ENCODE data around the gene SLC7A6. TPM values are rescaled to one million over a fixed set of nuclear protein-coding genes. Genes with fewer than 3 reads are reported as not detected.

The SLC7A6 gene
- total RNA-seq, 1 donor from 2014 or later: 54.1 TPM

DNA sequence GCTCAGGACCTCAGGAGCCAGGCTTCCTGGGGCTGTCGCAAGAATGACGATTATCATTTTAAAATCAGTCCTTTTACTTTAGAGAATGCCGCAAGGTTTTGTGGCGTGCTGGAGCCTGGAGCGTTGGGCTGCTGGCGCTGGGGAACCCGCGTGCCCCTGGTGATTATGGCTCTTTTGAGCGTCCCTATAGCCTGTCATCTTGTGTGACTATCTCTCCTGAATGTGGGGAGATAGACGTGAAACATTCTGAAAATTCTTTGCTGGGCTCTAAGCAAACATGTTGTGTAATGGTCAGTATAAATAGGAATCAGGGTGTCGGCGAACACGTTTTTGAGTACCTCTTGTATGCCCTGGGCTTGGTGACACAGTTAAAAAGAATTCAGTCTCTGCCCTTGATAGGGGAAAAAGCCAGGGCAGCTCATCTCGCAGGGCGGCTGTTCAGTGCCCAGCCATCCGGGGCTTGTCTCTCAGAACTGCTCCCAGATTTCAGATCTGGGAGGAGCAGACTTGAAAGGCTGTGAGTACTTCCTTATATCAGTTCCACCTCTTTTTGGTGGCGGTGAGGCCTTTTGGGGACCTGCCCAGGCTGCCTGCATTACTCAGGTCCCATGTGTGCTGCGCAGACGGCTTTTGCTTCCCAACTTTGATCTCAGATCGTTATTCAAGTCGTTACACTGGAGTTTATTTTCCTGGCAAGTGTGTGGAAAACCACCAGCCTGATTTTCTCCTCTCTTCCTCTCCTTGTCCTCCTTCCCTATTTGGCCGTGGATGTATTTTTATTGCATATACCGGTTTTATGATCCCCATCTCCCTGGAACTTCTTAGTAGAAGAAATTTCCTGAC, 973 bp downstream of the SLC7A6 start:
- ATAC-seq (ENCODE audit: low read depth) (peak; percentile 10), DNase-seq (no peak)
- intact Hi-C loops (cut with micrococcal nuclease): loop anchor here (1.0 to 2.0 kb wide), 3 partner anchors 10 to 246 kb away; partner anchors contain the start of gene ESRP2
- Mint-ChIP-seq H3K36me3 (ENCODE audit: low read depth) (peaks cover 24% of the 10 kb centered on the region), H3K27ac (peak overlapping the region; percentile 95), H3K4me3 (peak overlapping the region; percentile 96), H3K27me3 (no peaks in the 10 kb centered on the region), H3K4me1 (peaks cover 53% of the 10 kb centered on the region), H3K9me3 (no peaks in the 10 kb centered on the region)
- ChIA-PET CTCF (interaction anchor here (2.5 to 9.0 kb wide), 2 partner anchors 46 to 60 kb away, joined by 30 to 321 read pairs; partner anchors contain the start of genes PRMT7 and SLC7A6OS), POLR2A (interaction anchor here (2.4 to 5.9 kb wide), 3 partner anchors 20 to 44 kb away, joined by 8 to 104 read pairs (median 61); partner anchors contain the start of genes PRMT7 and SLC7A6OS)
- TF ChIP-seq, protein P1, sequence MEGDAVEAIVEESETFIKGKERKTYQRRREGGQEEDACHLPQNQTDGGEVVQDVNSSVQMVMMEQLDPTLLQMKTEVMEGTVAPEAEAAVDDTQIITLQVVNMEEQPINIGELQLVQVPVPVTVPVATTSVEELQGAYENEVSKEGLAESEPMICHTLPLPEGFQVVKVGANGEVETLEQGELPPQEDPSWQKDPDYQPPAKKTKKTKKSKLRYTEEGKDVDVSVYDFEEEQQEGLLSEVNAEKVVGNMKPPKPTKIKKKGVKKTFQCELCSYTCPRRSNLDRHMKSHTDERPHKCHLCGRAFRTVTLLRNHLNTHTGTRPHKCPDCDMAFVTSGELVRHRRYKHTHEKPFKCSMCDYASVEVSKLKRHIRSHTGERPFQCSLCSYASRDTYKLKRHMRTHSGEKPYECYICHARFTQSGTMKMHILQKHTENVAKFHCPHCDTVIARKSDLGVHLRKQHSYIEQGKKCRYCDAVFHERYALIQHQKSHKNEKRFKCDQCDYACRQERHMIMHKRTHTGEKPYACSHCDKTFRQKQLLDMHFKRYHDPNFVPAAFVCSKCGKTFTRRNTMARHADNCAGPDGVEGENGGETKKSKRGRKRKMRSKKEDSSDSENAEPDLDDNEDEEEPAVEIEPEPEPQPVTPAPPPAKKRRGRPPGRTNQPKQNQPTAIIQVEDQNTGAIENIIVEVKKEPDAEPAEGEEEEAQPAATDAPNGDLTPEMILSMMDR (IDR thresholded peaks at IDR 0.05): no peak

DNA sequence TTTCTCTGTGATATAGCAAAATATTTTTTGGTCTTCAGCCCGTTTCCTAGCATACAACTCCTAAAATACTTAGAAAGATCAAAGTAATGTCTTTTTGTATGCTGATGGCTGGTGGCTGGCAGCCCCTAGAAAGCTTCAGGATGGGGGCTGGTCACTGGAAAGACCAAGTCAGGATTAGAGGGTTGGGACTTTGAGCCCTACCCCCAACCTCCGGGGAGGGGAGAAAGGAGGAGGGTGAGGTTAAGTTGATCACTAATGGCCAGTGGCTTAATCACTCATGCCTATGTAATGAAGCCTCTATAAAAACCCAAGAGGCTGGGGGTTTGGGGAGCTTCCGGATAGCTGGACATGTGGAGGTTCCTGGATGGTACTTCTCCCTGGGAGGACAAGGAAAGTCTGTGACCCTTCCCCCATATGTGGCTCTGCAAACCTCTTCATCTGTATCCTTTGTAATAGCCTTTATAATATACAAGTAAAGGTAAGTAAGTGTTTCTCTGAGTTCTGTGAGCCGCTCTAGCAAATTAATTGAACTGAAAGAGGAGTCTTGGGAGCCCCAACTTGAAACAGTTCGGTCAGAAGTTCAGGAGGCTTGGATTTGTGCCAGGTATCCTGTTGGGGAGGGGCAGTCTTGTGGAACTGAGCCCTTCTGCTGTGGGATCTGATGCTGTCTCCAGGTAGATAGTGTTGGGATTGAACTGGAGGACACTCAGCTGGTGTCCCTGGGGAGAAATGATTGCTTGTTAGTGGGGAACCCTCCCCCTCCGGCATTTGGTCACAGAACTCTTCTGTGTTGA, 3.5 kb downstream of the SLC7A6 start:
- TF ChIP-seq, protein P1 (IDR thresholded peaks at IDR 0.05): no peak
- intact Hi-C loops (cut with micrococcal nuclease): no loop called here
- Mint-ChIP-seq H3K36me3 (ENCODE audit: low read depth) (peaks cover 33% of the 10 kb centered on the region), H3K27me3 (no peaks in the 10 kb centered on the region), H3K4me3 (no peak overlapping the region), H3K27ac (peak overlapping the region; percentile 35), H3K9me3 (no peaks in the 10 kb centered on the region), H3K4me1 (peaks cover 58% of the 10 kb centered on the region)
- ChIA-PET POLR2A (interaction anchor here (5.5 kb wide), 1 partner anchor 17 kb away, joined by 61 read pairs; no protein-coding TSS in a partner anchor), CTCF (no interaction called here)
- ATAC-seq (ENCODE audit: low read depth) (no peak), DNase-seq (no peak)

DNA sequence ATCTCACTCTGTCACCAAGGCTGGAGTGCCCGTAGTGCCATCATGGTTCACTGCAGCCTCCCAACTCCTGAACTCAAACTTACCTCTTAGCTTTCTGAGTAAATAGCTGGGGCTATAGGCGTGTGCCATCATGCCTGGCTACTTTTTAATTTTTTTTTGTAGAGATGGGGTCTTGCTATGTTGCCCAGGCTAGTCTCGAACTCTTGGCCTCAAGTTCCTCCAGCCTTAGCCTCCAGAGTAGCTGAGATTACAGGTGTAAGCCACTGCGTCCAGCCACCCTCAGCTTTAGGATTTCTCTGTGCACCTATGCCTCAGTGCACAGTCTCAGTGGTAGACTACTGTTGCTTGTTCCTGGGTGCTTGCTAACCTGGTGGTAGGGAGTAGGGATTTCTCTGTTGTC, 5.5 kb downstream of the SLC7A6 start:
- no peak for ATAC-seq (ENCODE audit: low read depth)
- no peak for DNase-seq
- Mint-ChIP-seq H3K36me3 (ENCODE audit: low read depth) (peaks cover 45% of the 10 kb centered on the region), H3K27me3 (no peaks in the 10 kb centered on the region), H3K4me3 (no peak overlapping the region), H3K4me1 (peaks cover 65% of the 10 kb centered on the region), H3K9me3 (no peaks in the 10 kb centered on the region), H3K27ac (no peak overlapping the region)
- ChIA-PET CTCF (no interaction called here), POLR2A (interaction anchor here (1.4 to 1.5 kb wide), 2 partner anchors 12 to 15 kb away, joined by 4 to 8 read pairs; no protein-coding TSS in a partner anchor)
- TF ChIP-seq, protein P1 (IDR thresholded peaks at IDR 0.05): no peak
- intact Hi-C loops (cut with micrococcal nuclease): no loop called here

DNA sequence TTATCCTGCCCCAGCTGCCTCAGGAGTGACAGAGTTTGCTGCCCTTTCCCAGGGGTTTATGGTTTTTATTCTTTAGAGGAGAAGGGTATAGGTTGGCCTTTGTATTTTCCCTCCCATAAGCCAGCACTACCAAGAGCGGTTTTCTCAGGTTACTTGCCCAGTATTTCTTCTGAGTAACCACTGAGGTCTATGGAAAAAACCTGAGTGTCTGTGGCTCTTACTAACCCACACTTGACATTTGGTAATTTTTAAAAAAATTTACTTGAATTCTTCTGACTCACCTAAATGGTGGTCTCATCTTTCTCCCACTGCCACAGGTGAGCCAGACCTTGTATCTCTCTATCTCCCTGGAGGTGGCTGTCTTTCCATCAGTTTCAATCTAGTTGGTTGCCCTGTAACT, 6.0 kb downstream of the SLC7A6 start:
- H3K4me3 Mint-ChIP-seq: no peak overlapping the region
- H3K36me3 Mint-ChIP-seq (ENCODE audit: low read depth): peaks cover 49% of the 10 kb centered on the region
- H3K27me3 Mint-ChIP-seq: no peaks in the 10 kb centered on the region
- peaks cover 66% of the 10 kb centered on the region for H3K4me1 Mint-ChIP-seq
- DNase-seq: no peak
- no peak overlapping the region for H3K27ac Mint-ChIP-seq
- H3K9me3 Mint-ChIP-seq: no peaks in the 10 kb centered on the region
- no peak for ATAC-seq (ENCODE audit: low read depth)
- POLR2A ChIA-PET: interaction anchor here (0.6 to 1.5 kb wide), 2 partner anchors 13 to 14 kb away, joined by 3 to 4 read pairs; no protein-coding TSS in a partner anchor
- TF ChIP-seq, protein P1 (IDR thresholded peaks at IDR 0.05): no peak
- CTCF ChIA-PET: no interaction called here
- intact Hi-C loops (cut with micrococcal nuclease): no loop called here
